ENCODE results near the gene ZNF710.
"Not testable (repeated sequence)": the region's sequence is repeated elsewhere in the genome, so short reads cannot be mapped to it uniquely, and the experiment has no call there.

The ZNF710 gene

GRCh38 chr15:90001062-90001682, at the start of gene ZNF710:
ZNF710 (plus strand) TSS chr15:90001324; CDS start chr15:90067138, 65,814 bp downstream.
- DNase-seq = peak; percentile 60

- no peak for DNase-seq
Observed at GRCh38 chr15:89954541-89954940, 46.6 kb upstream of the ZNF710 start.

- not testable (repeated sequence) for DNase-seq
Observed at GRCh38 chr15:89955449-89955998, 45.6 kb upstream of the ZNF710 start.

- DNase-seq = no peak
Observed at GRCh38 chr15:89958107-89958805, 42.9 kb upstream of the ZNF710 start.

- peak; percentile 95 for DNase-seq
Observed at GRCh38 chr15:89963301-89964231, 37.6 kb upstream of the ZNF710 start.

GRCh38 chr15:89964232-89964954, 36.7 kb upstream of the ZNF710 start:
- DNase-seq = peak; percentile 14

- peak; percentile 67 for DNase-seq
Observed at GRCh38 chr15:89967881-89968280, 33.2 kb upstream of the ZNF710 start.

- DNase-seq = peak; percentile 15
Observed at GRCh38 chr15:89971592-89971997, 29.5 kb upstream of the ZNF710 start.

GRCh38 chr15:89972085-89972484, 29.0 kb upstream of the ZNF710 start:
- DNase-seq = peak; percentile 65

- peak; percentile 55 for DNase-seq
Observed at GRCh38 chr15:89975482-89976245, 25.5 kb upstream of the ZNF710 start.

- DNase-seq = peak; percentile 65
Observed at GRCh38 chr15:89976246-89976600, 24.9 kb upstream of the ZNF710 start.

- DNase-seq = not testable (repeated sequence)
Observed at GRCh38 chr15:89977836-89978235, 23.3 kb upstream of the ZNF710 start.

- no peak for DNase-seq
Observed at GRCh38 chr15:89978914-89979313, 22.2 kb upstream of the ZNF710 start.

- DNase-seq = peak; percentile 34
Observed at GRCh38 chr15:89980896-89981295, 20.2 kb upstream of the ZNF710 start.

GRCh38 chr15:89982315-89983055, 18.6 kb upstream of the ZNF710 start:
- DNase-seq = no peak

GRCh38 chr15:89984001-89984400, 17.1 kb upstream of the ZNF710 start:
- no peak for DNase-seq

- DNase-seq = no peak
Observed at GRCh38 chr15:89984421-89985010, 16.6 kb upstream of the ZNF710 start.

GRCh38 chr15:89985111-89985510, 16.0 kb upstream of the ZNF710 start:
- no peak for DNase-seq

- no peak for DNase-seq
Observed at GRCh38 chr15:89991312-89991711, 9.8 kb upstream of the ZNF710 start.

- peak; percentile 78 for DNase-seq
Observed at GRCh38 chr15:89993349-89993748, 7.8 kb upstream of the ZNF710 start.

GRCh38 chr15:89997079-89997478, 4.0 kb upstream of the ZNF710 start:
- no peak for DNase-seq

All from MV-4-11 (cell line).